Measurements from ENCODE around the gene MFSD8. TPM values are rescaled to one million over a fixed set of nuclear protein-coding genes. Genes with fewer than 3 reads are reported as not detected.
A peak's percentile ranks its signal among the peaks of the same experiment; 100 is the strongest.
"Not testable (repeated sequence)": the region's sequence is repeated elsewhere in the genome, so short reads cannot be mapped to it uniquely, and the experiment has no call there.

MFSD8 gene
- total and polyA plus RNA-seq, 10 donors: 13.9 to 42.5 (median 34.0) TPM

DNA sequence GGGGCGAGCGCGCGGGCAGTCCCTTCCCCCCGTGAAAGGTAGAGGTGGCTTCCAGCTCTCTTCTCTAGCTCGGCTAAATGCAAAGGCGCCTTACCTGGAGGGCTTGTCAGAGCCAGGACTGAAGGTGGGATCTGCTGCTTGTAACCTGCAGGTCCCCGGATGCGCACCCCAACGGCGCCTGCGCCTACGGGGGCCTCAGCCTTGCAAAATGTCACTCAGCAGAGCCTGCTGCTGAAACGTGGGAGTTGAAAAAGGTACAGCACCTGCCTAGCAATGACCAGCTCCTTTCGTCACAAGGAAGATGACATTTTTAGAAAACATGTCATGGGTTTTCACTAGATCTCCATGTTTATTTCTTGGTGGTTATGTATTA lies 816 bp upstream of the MFSD8 start:
- peak; percentile 93 for DNase-seq
- Histone ChIP-seq H3K36me3 (peaks cover 0 to 3% (median 0%) of the 10 kb centered on the region in 6 donors), H3K9me3 (no peaks in the 10 kb centered on the region), H3K4me3 (peak overlapping the region; percentile 76 to 95 (median 84)), H3K27ac (peak overlapping the region; percentile 64 to 99 (median 96)), H3K27me3 (replicated peaks in 1 of 7) (no peaks in the 10 kb centered on the region), H3K4me1 (peaks cover 10 to 69% (median 48%) of the 10 kb centered on the region in 6 donors)
- intact Hi-C loops (cut with DNase I; ENCODE audit: low total_unique reads): loop anchor here (10.0 kb wide), 2 partner anchors 81 to 99 kb away; partner anchors contain the start of genes LARP1B and PLK4
- WGBS, 5 donors: 0 to 1% (median 1%) methylated on average over 8 to 15 of the region's 15 CpGs
- TF ChIP-seq, protein P1, sequence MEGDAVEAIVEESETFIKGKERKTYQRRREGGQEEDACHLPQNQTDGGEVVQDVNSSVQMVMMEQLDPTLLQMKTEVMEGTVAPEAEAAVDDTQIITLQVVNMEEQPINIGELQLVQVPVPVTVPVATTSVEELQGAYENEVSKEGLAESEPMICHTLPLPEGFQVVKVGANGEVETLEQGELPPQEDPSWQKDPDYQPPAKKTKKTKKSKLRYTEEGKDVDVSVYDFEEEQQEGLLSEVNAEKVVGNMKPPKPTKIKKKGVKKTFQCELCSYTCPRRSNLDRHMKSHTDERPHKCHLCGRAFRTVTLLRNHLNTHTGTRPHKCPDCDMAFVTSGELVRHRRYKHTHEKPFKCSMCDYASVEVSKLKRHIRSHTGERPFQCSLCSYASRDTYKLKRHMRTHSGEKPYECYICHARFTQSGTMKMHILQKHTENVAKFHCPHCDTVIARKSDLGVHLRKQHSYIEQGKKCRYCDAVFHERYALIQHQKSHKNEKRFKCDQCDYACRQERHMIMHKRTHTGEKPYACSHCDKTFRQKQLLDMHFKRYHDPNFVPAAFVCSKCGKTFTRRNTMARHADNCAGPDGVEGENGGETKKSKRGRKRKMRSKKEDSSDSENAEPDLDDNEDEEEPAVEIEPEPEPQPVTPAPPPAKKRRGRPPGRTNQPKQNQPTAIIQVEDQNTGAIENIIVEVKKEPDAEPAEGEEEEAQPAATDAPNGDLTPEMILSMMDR (IDR thresholded peaks at IDR 0.05 in 8 of 11, conservative IDR thresholded peaks at IDR 0.05 in 3 of 11): no peak
- TF ChIP-seq POLR2AphosphoS5 (IDR thresholded peaks at IDR 0.05) (no peak), POLR2A (IDR thresholded peaks at IDR 0.05) (no peak)

DNA sequence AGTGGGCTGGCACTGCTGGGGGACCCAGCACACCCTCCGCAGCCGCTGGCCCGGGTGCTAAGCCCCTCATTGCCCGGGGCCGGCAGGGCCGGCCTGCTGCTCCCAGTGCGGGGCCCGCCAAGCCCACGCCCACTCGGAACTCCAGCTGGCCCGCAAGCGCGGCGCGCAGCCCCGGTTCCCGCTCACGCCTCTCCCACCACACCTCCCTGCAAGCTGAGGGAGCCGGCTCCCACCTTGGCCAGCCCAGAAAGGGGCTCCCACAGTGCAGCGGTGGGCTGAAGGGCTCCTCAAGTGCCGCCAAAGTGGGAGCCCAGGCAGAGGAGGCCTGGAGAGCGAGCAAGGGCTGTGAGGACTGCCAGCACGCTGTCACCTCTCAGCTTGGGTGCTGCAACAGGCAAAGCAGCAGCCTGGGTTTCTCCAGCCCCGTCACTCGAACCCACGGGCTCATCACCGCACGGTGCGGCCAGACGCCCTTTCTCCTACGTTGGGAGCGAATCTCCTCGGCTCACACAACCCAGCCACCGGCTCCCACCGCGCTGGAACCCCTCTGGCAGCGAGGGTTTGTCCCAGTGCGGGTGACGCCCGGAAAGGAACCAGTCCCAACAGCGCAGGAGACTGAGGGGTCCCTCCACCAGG lies 429 bp downstream of the MFSD8 start:
- H3K9me3 ChIP-seq; H3K36me3 ChIP-seq; H3K27me3 ChIP-seq (replicated peaks in 1 of 7): not testable (repeated sequence)
- Histone ChIP-seq H3K27ac (peak overlapping the region; percentile 84 to 99 (median 96)), H3K4me1 (peaks cover 10 to 80% (median 48%) of the 10 kb centered on the region in 6 donors), H3K4me3 (peak overlapping the region; percentile 76 to 95 (median 84))
- intact Hi-C loops (cut with DNase I; ENCODE audit: low total_unique reads): loop anchor here (10.0 kb wide), 2 partner anchors 80 to 100 kb away; partner anchors contain the start of genes LARP1B and PLK4
- 0 to 3% (median 0%) methylated on average over 10 to 41 of the region's 41 CpGs for WGBS, 5 donors
- DNase-seq: peak; percentile 91

DNA sequence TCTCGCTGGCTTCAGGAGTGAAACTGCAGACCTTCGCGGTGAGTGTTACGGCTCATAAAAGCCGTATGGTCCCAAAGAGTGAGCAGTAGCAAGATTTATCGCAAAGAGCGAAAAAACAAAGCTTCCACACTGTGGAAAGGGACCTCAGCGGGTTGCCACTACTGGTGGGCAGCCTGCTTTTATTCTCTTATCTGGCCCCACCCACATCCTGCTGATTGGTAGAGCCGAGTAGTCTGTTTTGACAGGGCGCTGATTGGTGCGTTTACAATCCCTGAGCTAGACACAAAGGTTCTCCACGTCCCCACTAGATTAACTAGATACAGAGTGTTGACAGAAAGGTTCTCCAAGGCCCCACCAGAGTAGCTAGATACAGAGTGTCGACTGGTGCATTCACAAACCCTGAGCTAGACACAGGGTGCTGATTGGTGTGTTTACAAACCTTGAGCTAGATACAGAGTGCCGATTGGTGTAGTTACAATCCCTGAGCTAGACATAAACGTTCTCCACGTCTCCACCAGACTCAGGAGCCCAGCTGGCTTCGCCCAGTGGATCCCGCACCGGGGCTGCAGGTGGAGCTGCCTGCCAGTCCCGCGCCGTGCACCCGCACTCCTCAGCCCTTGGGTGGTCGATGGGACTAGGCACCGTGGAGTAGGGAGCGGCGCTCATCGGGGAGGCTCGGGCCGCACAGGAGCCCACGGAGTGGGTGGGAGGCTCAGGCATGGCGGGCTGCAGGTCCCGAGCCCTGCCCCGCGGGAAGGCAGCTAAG lies 1.2 kb downstream of the MFSD8 start:
- 57 to 88% (median 64%) methylated on average over 15 to 35 of the region's 35 CpGs for WGBS, 5 donors
- Histone ChIP-seq H3K4me3 (peak overlapping the region; percentile 76 to 95 (median 84)), H3K4me1 (peaks cover 10 to 77% (median 48%) of the 10 kb centered on the region in 6 donors), H3K27ac (peak overlapping the region in 7 of 8 donors; percentile 94 to 99 (median 96))
- DNase-seq: peak; percentile 83
- H3K36me3 ChIP-seq; H3K27me3 ChIP-seq (replicated peaks in 1 of 7); H3K9me3 ChIP-seq: not testable (repeated sequence)
- intact Hi-C loops (cut with DNase I; ENCODE audit: low total_unique reads): loop anchor here (10.0 kb wide), 2 partner anchors 79 to 101 kb away; partner anchors contain the start of genes LARP1B and PLK4

DNA sequence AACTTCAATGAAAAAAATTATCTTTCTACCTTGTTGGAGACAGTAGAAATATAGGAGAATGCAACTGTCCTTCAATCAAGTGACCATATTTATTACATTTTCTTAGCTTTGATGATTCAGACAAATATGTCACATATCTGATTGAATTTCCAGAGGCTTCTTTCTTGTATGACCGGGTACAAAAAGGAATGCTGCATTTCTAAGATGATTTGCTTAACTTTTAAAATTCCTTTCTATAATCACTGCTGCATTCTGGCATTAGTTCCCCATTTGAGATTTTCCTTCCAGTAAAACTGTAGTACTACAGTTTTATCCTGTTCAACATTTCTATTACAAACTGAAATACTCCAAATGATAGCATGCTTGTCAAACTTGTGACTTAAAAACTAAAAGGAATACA lies 5.2 kb downstream of the MFSD8 start:
- WGBS, 5 donors: 70 to 88% (median 81%) methylated on average over 1 of the region's 1 CpG
- intact Hi-C loops (cut with DNase I; ENCODE audit: low total_unique reads): loop anchor here (10.0 kb wide), 2 partner anchors 75 to 105 kb away; partner anchors contain the start of genes LARP1B and PLK4

More for the DNA sequence above, 5.2 kb downstream of the MFSD8 start:
- Histone ChIP-seq H3K36me3 (peaks cover 3 to 21% (median 10%) of the 10 kb centered on the region in 6 donors), H3K27me3 (replicated peaks in 1 of 7) (no peaks in the 10 kb centered on the region), H3K4me1 (peaks cover 0 to 45% (median 22%) of the 10 kb centered on the region in 6 donors), H3K9me3 (no peaks in the 10 kb centered on the region), H3K27ac (no peak overlapping the region), H3K4me3 (no peak overlapping the region)
- DNase-seq: no peak
- no peak for TF ChIP-seq POLR2A (IDR thresholded peaks at IDR 0.05)
- no peak for TF ChIP-seq POLR2AphosphoS5 (IDR thresholded peaks at IDR 0.05)
- TF ChIP-seq, protein P1 (IDR thresholded peaks at IDR 0.05 in 8 of 11, conservative IDR thresholded peaks at IDR 0.05 in 3 of 11): no peak
